ENCODE results near the gene RHOT2.
"Not testable (repeated sequence)": the region's sequence is repeated elsewhere in the genome, so short reads cannot be mapped to it uniquely, and the experiment has no call there.

Gene RHOT2

GRCh38 chr16:681746-682427 is 14.0 kb downstream of the RHOT2 start:
- DNase-seq (ENCODE audit: low read depth): no peak

GRCh38 chr16:682493-683395 is 14.8 kb downstream of the RHOT2 start:
- DNase-seq (ENCODE audit: low read depth): no peak

- no peak for DNase-seq (ENCODE audit: low read depth)
These were observed 15.6 kb downstream of the RHOT2 start for GRCh38 chr16:683396-684070.

GRCh38 chr16:684071-684794 is 16.3 kb downstream of the RHOT2 start, which contains the start of gene JMJD8:
Gene JMJD8 (minus strand): TSS chr16:684334. CDS start chr16:684319, 15 bp downstream.
- peak; percentile 91 for DNase-seq (ENCODE audit: low read depth)

GRCh38 chr16:684961-685696 is 17.2 kb downstream of the RHOT2 start:
- no peak for DNase-seq (ENCODE audit: low read depth)

- DNase-seq (ENCODE audit: low read depth): no peak
These were observed 18.0 kb downstream of the RHOT2 start for GRCh38 chr16:685967-686366.

- no peak for DNase-seq (ENCODE audit: low read depth)
These were observed 18.7 kb downstream of the RHOT2 start for GRCh38 chr16:686459-687260.

- DNase-seq (ENCODE audit: low read depth): no peak
These were observed 19.6 kb downstream of the RHOT2 start for GRCh38 chr16:687499-687898.

GRCh38 chr16:689175-689897 is 21.4 kb downstream of the RHOT2 start:
- no peak for DNase-seq (ENCODE audit: low read depth)

- not testable (repeated sequence) for DNase-seq (ENCODE audit: low read depth)
These were observed 23.3 kb downstream of the RHOT2 start for GRCh38 chr16:691242-691641.

- no peak for DNase-seq (ENCODE audit: low read depth)
These were observed 24.6 kb downstream of the RHOT2 start for GRCh38 chr16:692356-693108.

GRCh38 chr16:693364-693763 is 25.4 kb downstream of the RHOT2 start:
- DNase-seq (ENCODE audit: low read depth): no peak

GRCh38 chr16:693766-694165 is 25.8 kb downstream of the RHOT2 start:
- DNase-seq (ENCODE audit: low read depth): no peak

GRCh38 chr16:694187-694862 is 26.4 kb downstream of the RHOT2 start:
- DNase-seq (ENCODE audit: low read depth): no peak

- no peak for DNase-seq (ENCODE audit: low read depth)
These were observed 27.0 kb downstream of the RHOT2 start for GRCh38 chr16:694863-695354.

- DNase-seq (ENCODE audit: low read depth): peak; percentile 55
These were observed 27.6 kb downstream of the RHOT2 start for GRCh38 chr16:695355-696089.

GRCh38 chr16:698911-699671 is 31.2 kb downstream of the RHOT2 start:
- no peak for DNase-seq (ENCODE audit: low read depth)
